Measurements from ENCODE around the gene CABYR. TPM values are rescaled to one million over a fixed set of nuclear protein-coding genes. Genes with fewer than 3 reads are reported as not detected.

CABYR gene
- total RNA-seq, 4 donors from 2014 or later, result 0.33 to 0.51 (median 0.42) TPM; not detected in 1

GRCh38 chr18:24188120-24188519, 49.3 kb downstream of the CABYR start:
- no peak overlapping the region for H3K4me3 ChIP-seq
- ATAC-seq (no peak), DNase-seq (no peak)
- TF ChIP-seq POLR2A (IDR thresholded peaks at IDR 0.05) (no peak), CTCF (IDR thresholded peaks at IDR 0.05 in 4 of 5, conservative IDR thresholded peaks at IDR 0.05 in 1 of 5) (no peak)
- H3K27me3 ChIP-seq, result no peaks in the 10 kb centered on the region
- H3K27ac ChIP-seq, result peak overlapping the region in 1 of 4 donors; percentile 61
- H3K9me3 ChIP-seq, result no peaks in the 10 kb centered on the region
- H3K36me3 ChIP-seq, result peaks cover 0 to 7% of the 10 kb centered on the region in 2 donors
- intact Hi-C loops (cut with DNase I; ENCODE audit: low total_unique reads), result no loop called here
- in situ Hi-C loops (cut with MboI; ENCODE audit: low sequenced_read_pairs in 4 of 4), result no loop called here
- H3K4me1 ChIP-seq, result peaks cover 49 to 52% of the 10 kb centered on the region in 2 donors

DNA sequence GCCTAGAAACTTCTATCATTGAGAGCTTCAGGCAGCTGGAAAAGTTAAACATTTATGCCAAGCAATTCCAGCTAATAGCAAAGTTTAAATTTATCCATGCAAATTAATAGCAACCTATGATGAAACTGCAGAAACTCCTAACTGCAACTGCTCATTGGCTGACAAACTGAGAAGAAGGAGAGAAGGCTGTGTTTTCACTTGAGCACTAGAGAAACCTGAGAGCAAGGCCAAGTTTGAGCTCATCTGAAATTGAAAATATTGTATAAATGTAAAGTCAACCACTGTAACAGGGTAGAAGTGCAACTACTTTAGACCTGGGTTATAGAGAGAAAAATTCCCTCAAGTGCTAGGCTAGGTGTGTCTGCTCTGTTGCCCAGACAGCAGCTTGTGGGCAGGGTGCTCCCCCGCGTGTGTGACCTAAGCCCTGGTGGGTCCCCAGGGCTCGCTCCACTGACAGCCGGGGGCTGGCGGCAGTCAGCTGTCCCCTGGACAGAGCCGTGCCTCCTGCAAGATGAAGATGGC, 50.2 kb downstream of the CABYR start:
- in situ Hi-C loops (cut with MboI; ENCODE audit: low sequenced_read_pairs in 4 of 4), result no loop called here
- intact Hi-C loops (cut with DNase I; ENCODE audit: low total_unique reads), result no loop called here
- DNase-seq, result no peak
- Histone ChIP-seq H3K36me3 (peaks cover 0 to 7% of the 10 kb centered on the region in 2 donors), H3K9me3 (no peaks in the 10 kb centered on the region), H3K4me3 (no peak overlapping the region), H3K27ac (peak overlapping the region; percentile 38 to 72 (median 64)), H3K4me1 (peaks cover 56 to 60% of the 10 kb centered on the region in 2 donors), H3K27me3 (no peaks in the 10 kb centered on the region)
- TF ChIP-seq CTCF (IDR thresholded peaks at IDR 0.05 in 4 of 5, conservative IDR thresholded peaks at IDR 0.05 in 1 of 5) (no peak), POLR2A (IDR thresholded peaks at IDR 0.05) (no peak)
- peak in 1 of 2 donors; percentile 6 for ATAC-seq

DNA sequence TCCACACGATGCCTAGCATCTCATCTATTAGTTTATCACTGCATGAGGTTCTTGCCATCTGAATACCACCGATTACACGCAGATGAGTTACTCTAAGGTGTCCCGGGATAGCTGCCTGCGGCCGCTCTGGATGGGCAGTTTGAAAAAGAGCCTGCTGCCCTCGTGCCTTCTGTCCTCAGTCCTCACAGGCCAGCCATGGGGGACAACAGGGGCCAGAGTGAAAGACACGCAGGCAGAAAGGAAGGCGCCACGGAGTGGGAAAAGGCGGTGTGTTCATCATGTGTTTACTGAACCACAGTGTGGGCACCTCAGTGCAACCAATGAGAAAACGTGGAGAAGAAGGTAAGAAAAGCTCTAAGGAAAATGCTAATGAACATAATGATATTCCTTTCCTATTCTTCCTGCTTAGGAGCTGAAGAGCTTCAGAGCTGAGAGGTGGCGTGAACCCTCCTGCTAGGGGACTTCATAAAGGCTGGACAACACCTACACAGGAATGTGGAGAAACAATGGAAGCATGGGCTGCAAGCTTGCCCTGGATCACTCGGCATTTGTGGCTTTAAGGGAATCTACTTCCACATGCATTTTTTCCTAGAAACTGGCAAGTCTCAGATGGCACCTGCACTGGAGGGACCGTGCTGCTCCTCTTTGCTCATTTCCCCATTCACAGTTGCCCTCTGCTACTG, 50.9 kb downstream of the CABYR start:
- Histone ChIP-seq H3K27ac (peak overlapping the region; percentile 38 to 72 (median 64)), H3K4me1 (peaks cover 56 to 63% of the 10 kb centered on the region in 2 donors), H3K27me3 (no peaks in the 10 kb centered on the region), H3K36me3 (peaks cover 0 to 7% of the 10 kb centered on the region in 2 donors), H3K4me3 (no peak overlapping the region), H3K9me3 (no peaks in the 10 kb centered on the region)
- intact Hi-C loops (cut with DNase I; ENCODE audit: low total_unique reads), result no loop called here
- in situ Hi-C loops (cut with MboI; ENCODE audit: low sequenced_read_pairs in 4 of 4), result no loop called here
- TF ChIP-seq CTCF (IDR thresholded peaks at IDR 0.05 in 4 of 5, conservative IDR thresholded peaks at IDR 0.05 in 1 of 5) (no peak), POLR2A (IDR thresholded peaks at IDR 0.05) (no peak)
- DNase-seq (no peak), ATAC-seq (peak; percentile 22 to 31)

GRCh38 chr18:24190590-24190989, 51.7 kb downstream of the CABYR start:
- intact Hi-C loops (cut with DNase I; ENCODE audit: low total_unique reads), result no loop called here
- H3K4me3 ChIP-seq, result no peak overlapping the region
- peak overlapping the region; percentile 38 to 72 (median 64) for H3K27ac ChIP-seq

More at GRCh38 chr18:24190590-24190989, 51.7 kb downstream of the CABYR start:
- peaks cover 57 to 70% of the 10 kb centered on the region in 2 donors for H3K4me1 ChIP-seq
- ATAC-seq (peak in 1 of 2 donors; percentile 41), DNase-seq (no peak)
- TF ChIP-seq CTCF (IDR thresholded peaks at IDR 0.05 in 4 of 5, conservative IDR thresholded peaks at IDR 0.05 in 1 of 5) (no peak), POLR2A (IDR thresholded peaks at IDR 0.05) (no peak)
- no peaks in the 10 kb centered on the region for H3K27me3 ChIP-seq
- peaks cover 0 to 4% of the 10 kb centered on the region in 2 donors for H3K36me3 ChIP-seq
- no peaks in the 10 kb centered on the region for H3K9me3 ChIP-seq
- in situ Hi-C loops (cut with MboI; ENCODE audit: low sequenced_read_pairs in 4 of 4), result no loop called here
